Stimulated activated CD8-positive, alpha-beta memory T cell treated with anti-CD3 and anti-CD28 coated beads, Interleukin-15, amount 100 ng/mL, for 24 hours (primary cell): ENCODE measurements around the gene SPDYE2.
"Not testable (repeated sequence)": the region's sequence is repeated elsewhere in the genome, so short reads cannot be mapped to it uniquely, and the experiment has no call there.

Experiments used
- DNase-seq: peaks from one replicate; pipeline ENCODE4 v3.0.0-alpha.2; 2020; ENCODE audit warnings: low read depth

Gene SPDYE2

GRCh38 chr7:102550808-102551422, at the start of gene SPDYE2:
Gene SPDYE2 (plus strand): TSS chr7:102551226. CDS start chr7:102553256, 2,030 bp downstream.
- DNase-seq = not testable (repeated sequence)

- not testable (repeated sequence) for DNase-seq
Observed at GRCh38 chr7:102503141-102503540, 47.9 kb upstream of the SPDYE2 start.

GRCh38 chr7:102505298-102506185, 45.5 kb upstream of the SPDYE2 start:
- not testable (repeated sequence) for DNase-seq

- not testable (repeated sequence) for DNase-seq
Observed at GRCh38 chr7:102507410-102508088, 43.5 kb upstream of the SPDYE2 start.

DNA sequence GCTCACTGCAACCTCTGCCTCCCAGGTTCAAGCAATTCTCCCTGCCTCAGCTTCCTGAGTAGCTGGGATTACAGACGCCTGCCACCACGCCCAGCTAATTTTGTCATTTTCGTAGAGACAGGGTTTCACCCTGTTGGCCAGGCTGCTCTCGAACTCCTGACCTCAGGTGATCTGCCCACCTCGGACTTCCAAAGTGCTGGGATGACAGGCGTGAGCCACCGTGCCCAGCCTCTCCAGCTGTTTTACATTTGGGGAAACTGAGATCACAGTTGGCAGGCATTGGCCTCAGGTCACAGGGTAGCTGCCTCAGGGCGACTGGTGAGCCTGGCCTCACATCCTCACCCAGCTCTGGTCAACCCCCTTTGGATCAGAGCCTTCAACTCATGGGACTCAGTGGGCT, 40.5 kb upstream of the SPDYE2 start:
- DNase-seq = not testable (repeated sequence)

DNA sequence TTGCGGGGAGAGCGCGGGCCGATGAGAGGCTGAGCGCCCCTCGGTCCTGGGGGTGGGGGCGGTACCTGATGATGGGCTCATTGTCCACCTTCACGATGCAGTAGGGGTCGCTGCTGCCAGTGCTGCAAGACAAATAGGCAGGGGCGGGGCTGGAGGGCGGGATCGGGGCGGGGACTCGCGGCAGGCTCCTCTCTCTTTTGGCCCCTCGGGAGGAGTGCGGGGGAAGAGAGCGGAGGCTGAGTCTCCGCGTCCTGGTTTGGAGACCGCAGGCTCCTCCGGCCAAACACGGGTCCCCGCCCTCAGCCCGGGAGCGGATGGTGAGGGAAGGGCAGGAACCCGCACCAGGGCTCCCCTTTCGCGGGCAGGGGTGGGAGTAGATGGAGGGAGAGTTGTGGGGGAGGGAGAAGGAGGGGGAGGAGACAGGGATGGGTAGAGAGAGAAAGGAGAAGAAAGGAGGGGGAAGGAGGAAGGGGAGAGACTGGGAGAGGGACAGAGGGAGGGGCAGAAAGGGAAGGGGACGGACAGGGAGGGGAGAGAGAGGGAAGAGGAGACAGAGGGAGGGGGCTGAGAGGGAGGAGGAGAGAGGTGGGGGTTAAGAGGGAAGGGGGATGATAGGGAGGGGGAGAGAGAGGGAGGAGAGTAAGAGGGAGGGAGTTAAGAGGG, 39.0 kb upstream of the SPDYE2 start:
- DNase-seq = not testable (repeated sequence)

- DNase-seq = not testable (repeated sequence)
Observed at GRCh38 chr7:102512642-102513221, 38.3 kb upstream of the SPDYE2 start.

DNA sequence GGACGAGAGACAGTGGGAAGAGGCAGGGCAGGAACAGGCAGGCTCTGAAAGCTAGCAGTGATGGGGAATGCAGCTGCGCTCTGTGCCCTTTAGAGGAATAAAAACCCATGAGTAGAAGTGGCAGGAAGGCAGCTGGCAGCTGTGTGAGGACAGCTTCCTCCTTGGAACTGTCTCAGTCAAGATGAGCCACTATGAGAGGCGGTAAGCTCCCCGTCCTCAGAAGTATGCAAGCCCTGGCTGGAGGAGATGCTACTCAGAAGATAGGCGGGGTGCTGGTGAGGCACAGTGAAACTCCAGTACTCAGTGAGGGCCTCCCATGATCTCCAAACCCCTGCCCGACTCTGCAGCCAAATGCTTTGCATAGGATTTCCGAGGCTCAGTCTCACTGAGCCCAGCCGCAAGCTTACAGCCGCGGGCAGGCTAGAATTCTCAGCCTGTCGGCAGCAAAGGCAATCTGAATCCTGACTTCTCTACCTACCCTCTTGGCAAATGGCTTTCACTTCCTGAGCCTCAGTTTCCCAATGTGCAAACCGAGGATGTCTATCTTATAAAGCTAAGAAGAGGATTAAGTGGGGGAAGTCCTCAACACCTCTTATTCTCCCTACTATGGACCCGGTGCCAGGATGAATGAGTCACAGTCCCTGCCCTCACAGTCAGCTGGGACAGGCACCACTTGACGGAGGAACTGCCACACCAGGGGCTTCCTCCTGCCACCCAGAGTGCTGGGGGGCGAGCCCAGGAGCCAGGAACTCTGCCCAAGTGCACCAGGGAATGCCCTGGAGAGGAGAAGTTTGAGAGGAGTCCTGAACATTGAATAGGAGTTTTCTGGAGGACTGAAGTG, 35.9 kb upstream of the SPDYE2 start:
- not testable (repeated sequence) for DNase-seq

- DNase-seq = not testable (repeated sequence)
Observed at GRCh38 chr7:102515889-102516288, 35.1 kb upstream of the SPDYE2 start.

DNA sequence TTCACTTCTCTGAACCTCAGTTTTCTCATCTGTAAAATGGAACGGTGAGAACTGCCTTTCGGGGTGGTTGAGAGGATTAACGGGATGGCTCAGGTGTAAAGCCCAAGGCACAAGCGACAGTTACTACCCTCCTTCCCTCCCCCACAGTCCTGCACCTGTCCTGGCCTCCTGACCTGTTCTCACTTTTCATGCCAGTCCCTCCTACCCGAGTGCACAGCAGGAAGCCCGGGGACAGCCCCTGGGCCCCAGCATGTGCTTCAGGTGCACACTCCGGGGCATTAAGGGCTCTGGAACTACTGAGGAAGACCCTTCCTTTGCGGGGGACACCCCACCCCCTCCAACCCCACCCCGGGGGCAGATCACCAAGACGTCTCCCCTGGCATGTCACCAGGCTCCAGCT, 34.1 kb upstream of the SPDYE2 start:
- DNase-seq = not testable (repeated sequence)

GRCh38 chr7:102517550-102518147, 33.4 kb upstream of the SPDYE2 start, which contains the start of gene RASA4B:
Gene RASA4B (minus strand): TSS chr7:102517777. CDS start chr7:102517710, 67 bp downstream.
- DNase-seq = not testable (repeated sequence)

DNA sequence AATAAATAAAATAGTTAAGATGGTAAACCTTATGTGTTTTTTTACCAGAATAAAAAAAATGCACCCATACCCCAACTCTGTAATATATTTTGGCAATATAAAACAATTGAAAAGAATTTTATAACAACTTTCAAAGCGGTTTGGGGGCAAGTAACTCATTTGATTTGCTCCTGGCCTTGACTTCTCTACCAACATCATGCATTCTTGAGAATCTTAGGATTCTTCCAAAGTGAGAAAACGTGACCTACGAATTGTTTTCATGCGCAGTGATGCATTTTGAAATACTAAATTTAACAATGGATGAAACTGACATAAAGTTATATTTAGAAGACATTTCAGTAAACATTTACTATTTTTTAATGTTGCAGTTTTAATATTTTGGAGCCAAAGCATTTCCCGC, 30.2 kb upstream of the SPDYE2 start:
- not testable (repeated sequence) for DNase-seq

DNA sequence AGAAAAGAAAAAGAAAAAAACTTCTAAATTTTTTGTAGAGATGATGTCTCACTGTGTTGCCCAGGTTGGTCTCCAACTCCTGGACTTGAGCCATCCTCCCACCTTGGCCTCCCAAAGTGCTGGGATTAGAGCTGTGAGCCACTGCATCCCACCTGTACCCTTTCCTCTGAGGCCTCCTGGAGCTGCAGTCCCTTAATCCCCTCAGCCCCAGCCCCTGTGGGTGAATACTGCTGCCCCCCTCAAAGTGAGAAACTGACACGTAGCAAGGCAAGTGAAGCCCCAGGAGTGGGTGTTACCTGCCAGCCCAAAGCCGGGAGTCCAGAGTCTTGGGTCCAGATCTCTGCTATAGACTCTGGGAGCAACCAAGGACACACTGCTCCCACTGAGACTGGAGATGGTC, 26.2 kb upstream of the SPDYE2 start:
- DNase-seq = not testable (repeated sequence)

DNA sequence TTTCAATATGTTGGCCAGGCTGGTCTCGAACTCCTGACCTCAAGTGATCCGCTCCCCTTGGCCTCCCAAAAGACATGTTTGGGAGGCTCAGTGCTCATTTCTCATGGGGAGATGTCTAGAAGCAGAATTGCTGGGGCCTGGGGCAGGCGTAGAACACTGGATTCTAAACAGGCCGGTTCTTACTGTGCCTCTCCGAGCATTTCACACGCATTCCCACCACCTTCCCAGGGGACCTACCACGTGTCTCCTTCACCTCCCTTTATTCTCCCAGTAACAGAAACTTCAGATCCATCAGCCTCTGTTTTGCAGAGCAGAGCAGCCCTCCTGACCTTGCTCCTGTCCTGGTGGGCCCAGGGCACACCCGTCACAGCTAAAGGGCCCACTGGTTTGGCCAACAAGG, 23.8 kb upstream of the SPDYE2 start:
- DNase-seq = not testable (repeated sequence)

GRCh38 chr7:102527822-102528793, 22.9 kb upstream of the SPDYE2 start:
- DNase-seq = not testable (repeated sequence)

DNA sequence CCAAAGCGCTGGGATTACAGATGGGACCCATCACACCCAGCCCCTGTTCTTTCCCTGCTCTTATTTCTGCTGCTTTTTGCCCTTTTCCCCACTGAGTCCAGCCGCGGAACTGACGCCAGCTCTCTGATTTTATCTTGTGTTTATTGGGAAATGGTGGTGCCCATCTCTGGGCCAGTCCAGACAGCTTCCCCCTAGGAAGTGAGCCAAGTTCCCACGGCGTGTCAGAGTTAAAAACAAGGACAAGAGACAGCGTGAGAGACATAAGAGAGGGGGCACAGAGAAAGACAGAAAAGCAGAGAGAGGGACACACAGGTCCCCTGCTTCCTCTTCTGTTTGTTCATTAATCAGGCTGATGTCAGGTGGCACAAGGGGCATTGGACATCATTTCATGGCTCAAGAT, 19.4 kb upstream of the SPDYE2 start:
- DNase-seq = not testable (repeated sequence)

DNA sequence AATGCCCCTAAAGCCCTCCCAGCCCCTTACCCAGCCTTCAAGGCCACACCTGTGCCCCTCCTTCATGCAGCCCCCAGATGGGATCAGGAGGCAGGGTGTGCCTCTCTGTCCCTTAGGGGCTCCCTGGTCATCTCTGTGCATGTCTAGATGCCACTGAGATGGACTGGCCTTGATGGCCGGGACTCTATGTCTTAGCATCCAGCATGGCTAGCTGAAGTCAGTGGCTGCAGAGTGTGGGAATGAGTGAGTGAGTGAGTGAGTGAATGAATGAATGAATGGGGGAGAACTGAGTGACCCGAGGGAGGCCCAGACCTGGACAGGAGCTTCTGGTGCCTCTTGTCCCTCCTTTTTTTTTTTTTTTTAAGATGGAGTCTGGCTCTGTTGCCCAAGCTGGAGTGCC, 18.9 kb upstream of the SPDYE2 start:
- DNase-seq = not testable (repeated sequence)

DNA sequence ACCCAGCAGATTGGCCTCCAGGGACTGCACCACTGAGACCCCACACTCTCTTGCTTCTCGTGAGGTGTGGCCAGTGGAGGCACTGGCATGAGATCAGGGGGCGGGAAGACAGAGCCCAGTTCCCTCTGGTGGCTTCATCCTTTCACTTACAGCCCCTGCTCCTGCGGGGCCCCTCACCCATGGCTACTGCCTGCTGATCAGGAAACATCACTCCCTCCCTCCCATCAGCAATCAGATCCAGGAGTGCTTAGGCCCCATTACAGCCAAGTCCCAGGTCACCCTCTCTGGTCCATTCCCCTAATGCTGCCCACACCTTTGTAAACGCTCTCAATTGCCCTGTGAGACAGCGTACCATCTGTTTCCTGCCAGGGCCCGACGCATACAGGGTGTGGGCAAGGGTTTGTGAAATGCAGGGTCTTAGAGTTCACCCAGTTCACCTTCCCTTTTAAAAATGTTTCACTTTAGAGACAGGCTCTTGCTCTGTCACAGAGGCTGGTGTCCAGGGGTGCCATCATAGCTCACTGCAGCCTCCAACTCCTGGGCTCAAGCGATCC, 15.9 kb upstream of the SPDYE2 start:
- not testable (repeated sequence) for DNase-seq

GRCh38 chr7:102540604-102541003, 10.4 kb upstream of the SPDYE2 start:
- DNase-seq = not testable (repeated sequence)
